Prostate gland (tissue), 2 donors: Measurements from ENCODE around the gene SPTBN2.
"Not testable (repeated sequence)": the region's sequence is repeated elsewhere in the genome, so short reads cannot be mapped to it uniquely, and the experiment has no call there.

Source experiments
- POLR2A ChIP-seq: fragments of 450-650 bp; IDR thresholded peaks from one replicate; pipeline ENCODE4 v1.6.1; 2016; ENCODE audit warnings: antibody characterized with exemption, mild to moderate bottlenecking
- POLR2AphosphoS5 ChIP-seq: sonication (generic); formaldehyde crosslinking; IDR thresholded peaks from one replicate; pipeline ENCODE4 v1.6.1; 2017; ENCODE audit warnings: antibody characterized with exemption
- TF ChIP-seq, protein P1 (sequence below), 4 experiments: fragments of 200-600 bp in 2 of 4; fragments of 450-650 bp in 2 of 4; sonication (generic) in 2 of 4; IDR thresholded peaks; 1 replicate in 3 of 4; 2 replicates in 1 of 4; pipeline ENCODE4 v1.5.1; 2016 to 2019; ENCODE audit warnings: antibody characterized with exemption in 4 of 4, mild to moderate bottlenecking in 2 of 4, moderate library complexity in 2 of 4

DNA sequence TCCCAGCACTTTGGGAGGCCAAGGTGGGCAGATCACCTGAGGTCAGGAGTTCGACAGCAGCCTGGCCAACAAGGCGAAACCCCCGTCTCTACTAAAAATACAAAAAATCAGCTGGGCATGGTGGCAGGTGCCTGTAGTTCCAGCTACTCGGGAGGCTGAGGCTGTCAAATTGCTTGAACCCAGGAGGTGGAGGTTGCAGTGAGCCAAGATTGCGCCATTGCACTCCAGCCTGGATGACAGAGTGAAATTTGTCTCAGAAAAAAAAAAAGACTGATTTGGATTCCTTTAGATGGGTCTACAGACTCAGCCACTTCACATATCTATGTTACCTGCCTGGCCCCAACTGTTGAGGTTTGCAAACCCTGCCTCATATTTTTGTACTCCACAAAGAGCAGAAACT, 4.8 kb downstream of the SPTBN2 start:
- TF ChIP-seq, protein P1, sequence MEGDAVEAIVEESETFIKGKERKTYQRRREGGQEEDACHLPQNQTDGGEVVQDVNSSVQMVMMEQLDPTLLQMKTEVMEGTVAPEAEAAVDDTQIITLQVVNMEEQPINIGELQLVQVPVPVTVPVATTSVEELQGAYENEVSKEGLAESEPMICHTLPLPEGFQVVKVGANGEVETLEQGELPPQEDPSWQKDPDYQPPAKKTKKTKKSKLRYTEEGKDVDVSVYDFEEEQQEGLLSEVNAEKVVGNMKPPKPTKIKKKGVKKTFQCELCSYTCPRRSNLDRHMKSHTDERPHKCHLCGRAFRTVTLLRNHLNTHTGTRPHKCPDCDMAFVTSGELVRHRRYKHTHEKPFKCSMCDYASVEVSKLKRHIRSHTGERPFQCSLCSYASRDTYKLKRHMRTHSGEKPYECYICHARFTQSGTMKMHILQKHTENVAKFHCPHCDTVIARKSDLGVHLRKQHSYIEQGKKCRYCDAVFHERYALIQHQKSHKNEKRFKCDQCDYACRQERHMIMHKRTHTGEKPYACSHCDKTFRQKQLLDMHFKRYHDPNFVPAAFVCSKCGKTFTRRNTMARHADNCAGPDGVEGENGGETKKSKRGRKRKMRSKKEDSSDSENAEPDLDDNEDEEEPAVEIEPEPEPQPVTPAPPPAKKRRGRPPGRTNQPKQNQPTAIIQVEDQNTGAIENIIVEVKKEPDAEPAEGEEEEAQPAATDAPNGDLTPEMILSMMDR (IDR thresholded peaks at IDR 0.05) = not testable (repeated sequence)
- not testable (repeated sequence) for TF ChIP-seq POLR2A, POLR2AphosphoS5
